GM18867 (cell line): ENCODE measurements around the gene OGFOD3.
"Not testable (repeated sequence)": the region's sequence is repeated elsewhere in the genome, so short reads cannot be mapped to it uniquely, and the experiment has no call there.

Experiments
- ATAC-seq: cut with Tn5 transposase; IDR thresholded peaks from one replicate; pipeline ENCODE4 v1.9.1; 2021; ENCODE audit warnings: mild to moderate bottlenecking, moderate library complexity; ENCODE audit not compliant: unreplicated experiment

The OGFOD3 gene

DNA sequence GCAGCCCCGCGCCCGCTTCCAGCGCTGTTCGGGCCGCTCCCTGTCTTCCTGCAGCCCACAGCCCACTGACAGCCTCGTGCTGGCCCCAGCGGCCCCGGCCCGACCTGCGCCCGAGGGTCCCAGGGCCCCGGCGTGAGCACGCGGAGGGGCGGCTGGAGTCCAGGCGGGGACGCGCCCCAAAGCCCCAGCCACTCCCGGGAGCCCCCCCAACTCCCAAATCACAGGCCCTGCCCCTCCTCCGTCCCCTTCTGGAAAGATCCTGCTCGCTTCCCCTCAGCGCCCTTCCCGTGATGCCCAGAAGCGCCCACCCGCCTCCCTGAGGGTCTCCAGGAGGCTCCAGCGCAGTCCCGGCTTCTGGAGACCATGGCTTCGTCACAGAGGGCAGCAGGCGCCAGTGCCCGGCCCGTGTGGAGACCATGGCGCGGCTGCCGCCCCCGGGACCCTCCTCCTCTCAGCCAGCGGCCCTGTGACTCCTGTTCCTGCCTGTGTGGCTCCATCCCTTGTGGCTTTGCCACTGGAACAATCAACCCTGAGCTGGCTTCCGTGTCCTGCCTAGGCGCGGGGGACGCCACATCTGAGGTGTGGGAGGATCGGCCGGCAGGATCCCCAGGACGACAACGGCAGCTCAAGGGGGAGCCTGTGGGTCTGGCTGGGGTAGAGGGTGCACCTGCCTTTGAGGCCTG, 42.9 kb downstream of the OGFOD3 start:
- no peak for ATAC-seq

DNA sequence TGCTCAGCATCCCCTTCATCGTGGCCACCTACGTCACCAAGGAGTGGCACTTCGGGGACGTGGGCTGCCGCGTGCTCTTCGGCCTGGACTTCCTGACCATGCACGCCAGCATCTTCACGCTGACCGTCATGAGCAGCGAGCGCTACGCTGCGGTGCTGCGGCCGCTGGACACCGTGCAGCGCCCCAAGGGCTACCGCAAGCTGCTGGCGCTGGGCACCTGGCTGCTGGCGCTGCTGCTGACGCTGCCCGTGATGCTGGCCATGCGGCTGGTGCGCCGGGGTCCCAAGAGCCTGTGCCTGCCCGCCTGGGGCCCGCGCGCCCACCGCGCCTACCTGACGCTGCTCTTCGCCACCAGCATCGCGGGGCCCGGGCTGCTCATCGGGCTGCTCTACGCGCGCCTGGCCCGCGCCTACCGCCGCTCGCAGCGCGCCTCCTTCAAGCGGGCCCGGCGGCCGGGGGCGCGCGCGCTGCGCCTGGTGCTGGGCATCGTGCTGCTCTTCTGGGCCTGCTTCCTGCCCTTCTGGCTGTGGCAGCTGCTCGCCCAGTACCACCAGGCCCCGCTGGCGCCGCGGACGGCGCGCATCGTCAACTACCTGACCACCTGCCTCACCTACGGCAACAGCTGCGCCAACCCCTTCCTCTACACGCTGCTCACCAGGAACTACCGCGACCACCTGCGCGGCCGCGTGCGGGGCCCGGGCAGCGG, 43.6 kb downstream of the OGFOD3 start:
- no peak for ATAC-seq

DNA sequence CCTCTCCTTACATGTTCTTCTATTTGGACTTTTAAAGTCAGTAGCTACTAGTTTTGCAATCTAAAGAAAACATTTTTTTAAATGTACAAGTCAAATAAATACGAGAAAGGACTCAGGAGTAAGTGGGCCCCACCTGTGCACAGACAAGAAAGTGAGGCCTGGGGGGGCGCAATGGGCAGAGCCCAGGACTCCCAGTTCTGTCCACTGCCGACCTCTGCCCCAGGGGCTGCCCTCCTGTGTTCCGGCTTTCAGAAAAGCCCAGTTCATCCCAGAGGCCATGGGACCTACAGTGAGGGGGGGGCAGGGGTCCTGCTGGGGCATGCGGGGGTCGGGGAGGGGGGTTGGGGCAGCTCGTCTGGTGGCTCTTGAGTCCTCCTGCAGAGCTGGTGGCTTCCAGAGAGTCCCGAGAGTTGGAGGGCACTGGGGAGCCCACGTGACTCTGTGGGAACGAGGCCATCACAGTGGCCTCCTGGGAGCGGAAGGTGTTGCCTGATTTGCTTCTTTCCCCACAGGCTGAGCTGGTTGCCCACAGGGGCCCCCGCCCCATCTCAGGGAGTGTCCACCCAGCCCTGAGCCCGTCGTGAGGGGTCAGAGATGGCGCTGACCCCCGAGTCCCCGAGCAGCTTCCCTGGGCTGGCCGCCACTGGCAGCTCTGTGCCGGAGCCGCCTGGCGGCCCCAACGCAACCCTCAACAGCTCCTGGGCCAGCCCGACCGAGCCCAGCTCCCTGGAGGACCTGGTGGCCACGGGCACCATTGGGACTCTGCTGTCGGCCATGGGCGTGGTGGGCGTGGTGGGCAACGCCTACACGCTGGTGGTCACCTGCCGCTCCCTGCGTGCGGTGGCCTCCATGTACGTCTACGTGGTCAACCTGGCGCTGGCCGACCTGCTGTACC, 44.4 kb downstream of the OGFOD3 start:
- no peak for ATAC-seq

DNA sequence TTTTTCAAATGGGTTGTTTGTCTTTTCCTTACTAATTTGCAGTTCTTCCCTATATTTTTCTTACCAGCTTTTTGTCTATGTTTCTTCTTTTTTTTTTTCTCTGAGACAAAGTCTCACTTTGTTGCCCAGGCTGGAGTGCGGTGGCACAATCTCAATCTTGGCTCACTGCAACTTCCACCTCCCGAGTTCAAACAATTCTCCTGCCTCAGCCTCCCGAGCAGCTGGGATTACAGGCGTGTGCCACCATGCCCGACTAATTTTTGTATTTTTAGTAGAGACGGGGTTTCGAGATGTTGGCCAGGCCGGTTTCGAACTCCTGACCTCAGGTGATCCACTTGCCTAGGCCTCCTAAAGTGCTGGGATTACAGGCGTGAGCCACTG, 45.3 kb downstream of the OGFOD3 start:
- ATAC-seq: not testable (repeated sequence)

DNA sequence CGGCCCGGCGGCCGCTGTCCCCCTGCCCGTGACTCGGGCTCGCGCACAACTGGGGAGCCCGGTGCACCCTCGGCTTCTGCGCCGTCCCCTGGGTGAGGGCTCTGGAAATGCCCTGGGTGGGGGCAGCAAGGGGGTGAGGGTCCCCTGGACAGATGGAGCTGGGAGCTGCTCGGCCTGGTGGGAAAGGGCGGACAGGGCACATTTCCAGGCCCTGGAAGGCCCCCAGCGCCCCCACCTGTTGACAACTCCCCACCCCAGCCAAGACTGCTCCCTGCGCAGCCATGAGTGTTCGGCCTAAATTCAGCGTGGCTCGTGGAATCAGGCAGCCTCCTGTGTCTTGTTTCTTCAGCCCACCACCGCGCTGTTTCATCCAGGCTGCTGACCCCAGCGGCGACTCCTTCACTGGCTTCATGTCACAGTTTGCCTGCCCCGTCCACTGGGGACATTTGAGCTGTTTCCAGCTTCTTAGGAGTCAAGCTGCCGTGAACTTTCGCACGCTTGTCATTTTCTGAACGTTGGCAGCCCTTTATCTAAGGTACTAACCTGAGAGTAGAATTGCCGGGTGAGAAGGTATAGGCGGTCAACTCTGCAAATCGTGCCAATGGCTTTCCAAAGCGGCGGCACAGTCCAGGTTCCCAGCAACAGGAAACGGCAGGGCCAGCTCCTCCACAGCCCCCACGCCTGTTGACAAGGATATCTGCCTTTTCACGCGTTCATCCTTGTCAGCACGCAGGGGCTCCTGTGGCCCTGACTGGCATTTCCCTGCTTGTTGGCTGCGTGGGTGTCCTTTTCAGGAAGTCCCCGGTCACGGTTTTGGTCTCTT, 45.9 kb downstream of the OGFOD3 start:
- no peak for ATAC-seq

DNA sequence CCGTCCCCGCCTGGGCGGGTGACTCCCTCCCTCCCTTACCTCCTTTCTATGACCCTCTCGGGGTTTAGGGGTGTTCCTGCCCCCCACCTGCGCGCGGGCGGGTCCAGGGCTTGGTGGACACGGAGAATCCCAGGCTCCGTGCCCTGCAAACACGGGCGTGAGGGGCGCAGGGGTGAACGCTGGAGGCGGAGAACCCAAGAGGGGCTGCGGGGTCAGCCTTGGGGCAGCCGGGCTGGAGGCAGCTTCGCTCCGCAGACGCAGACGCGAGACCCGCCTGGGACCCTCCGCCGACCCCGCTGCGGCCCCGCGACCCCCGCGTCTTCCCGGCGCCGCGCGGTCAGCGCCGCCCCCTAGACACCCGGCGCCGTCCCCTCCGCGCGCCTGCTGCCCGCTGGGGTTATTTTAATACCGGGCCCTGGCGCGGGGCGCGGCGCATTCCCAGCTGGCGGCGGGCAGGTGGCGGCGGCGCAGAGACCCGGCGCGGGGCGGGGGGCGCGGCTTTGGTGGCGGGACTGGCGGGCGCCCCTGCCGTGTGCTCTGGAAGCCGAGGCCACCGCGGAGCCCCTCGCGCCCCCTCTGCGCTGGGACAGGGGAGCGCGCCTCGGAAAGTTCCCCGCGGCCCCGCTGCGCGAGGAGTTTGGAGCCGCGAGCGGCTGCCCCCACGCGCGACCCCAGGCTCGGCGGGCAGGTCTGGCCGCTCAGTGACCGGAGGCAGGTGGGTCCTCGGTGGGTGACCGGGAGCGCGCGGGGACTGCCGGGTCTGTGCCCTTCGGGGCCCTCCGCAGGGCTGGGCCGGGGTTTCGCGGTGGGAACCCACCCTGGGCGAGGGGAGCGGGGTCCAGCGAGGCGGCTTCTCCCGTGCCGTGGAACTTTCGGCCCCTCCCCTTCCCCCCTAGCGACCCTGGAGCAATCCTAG, 46.8 kb downstream of the OGFOD3 start, which contains the start of gene UTS2R:
UTS2R (plus strand) TSS at position 433 of the 916 bp plus-strand sequence. CDS start 2,560 bp downstream, outside the sequence.
- ATAC-seq: no peak

DNA sequence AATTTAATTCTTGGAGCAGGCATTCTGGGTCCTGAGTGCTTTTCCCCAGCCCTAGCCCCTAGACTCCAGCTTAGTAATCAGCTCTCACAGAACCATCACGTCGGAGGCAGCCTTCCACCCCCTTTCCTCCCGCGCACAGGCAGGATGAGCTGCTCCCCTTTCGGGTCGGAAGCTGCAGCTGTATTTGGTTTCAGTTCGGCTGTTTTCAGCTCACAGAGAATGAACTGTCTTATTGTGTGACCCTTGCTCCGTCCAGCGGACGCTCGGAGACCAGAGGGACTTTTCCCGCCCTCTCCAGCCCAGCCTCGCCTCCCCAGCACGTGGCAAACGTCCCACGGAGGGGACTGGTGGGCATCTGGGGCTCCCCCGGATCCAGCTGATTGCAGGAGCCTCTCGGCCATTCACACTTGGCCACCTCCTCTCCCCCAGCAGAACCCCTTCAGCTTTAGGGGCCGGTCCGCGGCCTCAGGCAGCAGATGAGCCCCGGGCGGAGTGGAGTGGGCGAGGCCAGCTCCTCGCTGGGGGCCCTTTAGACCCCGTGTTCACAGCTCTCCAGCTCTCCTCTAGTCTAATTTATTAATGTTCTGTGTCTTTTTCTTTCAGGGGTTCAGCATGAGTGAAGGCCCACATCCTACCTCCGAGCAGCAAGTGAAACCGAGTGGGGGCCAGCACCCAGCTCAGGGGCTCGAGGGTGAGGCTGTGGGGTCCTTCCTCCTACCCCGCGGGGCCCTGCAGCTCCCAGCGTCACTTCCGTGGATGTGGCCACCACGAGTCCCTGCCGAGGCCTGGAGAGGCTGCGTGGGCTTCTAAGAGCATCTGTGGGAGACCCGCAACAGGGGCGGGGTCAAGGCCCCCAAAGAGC, 47.7 kb downstream of the OGFOD3 start:
- peak; percentile 65 for ATAC-seq

DNA sequence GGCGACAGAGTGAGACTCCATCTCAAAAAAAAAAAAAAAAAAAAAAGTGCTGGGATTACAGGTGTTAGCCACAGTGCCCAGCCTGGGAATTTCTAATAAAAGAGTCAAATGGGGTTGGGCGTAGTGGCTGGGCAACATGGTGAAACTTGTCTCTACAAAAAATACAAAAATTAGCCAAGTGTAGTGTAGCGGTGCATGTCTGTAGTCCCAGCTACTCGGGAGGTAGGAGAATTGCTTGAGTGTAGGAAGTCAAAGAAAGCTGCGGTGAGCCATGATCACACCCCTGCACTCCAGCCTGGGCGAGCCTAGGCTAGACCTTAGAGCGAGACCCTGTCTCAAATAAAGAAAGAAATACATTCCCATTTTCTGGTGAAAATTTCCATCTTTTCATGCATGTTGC, 49.2 kb downstream of the OGFOD3 start:
- no peak for ATAC-seq

DNA sequence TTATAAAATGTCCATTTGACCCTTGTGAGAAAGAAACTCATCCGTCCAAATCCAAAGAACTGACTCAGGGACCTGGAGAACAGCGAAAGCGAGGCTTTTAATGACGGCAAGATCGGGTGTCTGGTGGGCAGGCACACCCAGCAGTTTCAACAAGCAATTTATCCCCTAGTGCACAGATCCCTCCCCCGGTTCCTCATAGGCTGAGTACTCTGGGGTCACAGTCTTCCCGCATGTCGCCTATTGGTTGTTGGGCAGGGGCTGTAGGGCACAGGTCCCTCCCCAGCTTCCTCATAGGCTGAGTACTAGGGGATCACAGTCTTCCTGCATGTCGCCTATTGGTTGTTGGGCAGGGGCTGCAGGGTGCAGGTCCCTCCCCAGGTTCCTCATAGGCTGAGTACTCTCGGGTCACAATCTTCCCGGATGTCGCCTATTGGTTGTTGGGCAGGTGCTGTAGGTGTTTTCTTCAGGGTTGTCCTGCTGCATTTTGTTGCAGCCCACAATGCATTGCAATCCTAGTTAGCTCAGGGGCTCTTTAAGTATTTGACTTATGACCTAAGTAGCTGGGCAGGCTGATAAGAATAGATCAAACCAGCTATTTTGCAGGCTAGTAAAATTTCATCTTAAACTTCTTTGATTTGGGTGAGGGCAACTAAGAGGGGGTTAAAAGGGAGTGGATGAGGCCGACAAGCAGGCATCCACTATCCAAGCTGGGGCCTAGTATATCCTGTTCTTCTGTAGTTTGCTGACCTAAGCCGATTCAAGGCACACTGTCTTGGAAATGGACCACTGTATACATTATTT, 50.5 kb downstream of the OGFOD3 start:
- ATAC-seq: no peak

DNA sequence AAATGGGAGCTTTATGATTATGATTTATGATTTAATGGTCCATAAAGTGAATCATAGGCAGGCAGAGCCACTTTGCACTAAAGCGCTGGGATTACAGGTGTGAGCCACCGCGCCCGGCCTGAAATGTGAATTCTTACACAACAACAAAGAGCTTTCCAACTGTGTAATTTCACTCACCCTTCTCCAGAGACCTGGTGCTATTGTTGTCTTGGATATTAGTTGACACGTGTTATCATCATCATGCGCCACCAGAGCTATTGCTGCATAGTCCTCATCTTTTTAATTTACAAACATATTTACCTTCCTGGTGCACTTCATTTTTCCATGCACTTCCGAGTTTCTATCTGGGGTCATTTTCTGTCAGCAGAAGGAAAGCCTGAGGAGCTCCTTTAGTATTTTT, 51.6 kb downstream of the OGFOD3 start:
- ATAC-seq: no peak

DNA sequence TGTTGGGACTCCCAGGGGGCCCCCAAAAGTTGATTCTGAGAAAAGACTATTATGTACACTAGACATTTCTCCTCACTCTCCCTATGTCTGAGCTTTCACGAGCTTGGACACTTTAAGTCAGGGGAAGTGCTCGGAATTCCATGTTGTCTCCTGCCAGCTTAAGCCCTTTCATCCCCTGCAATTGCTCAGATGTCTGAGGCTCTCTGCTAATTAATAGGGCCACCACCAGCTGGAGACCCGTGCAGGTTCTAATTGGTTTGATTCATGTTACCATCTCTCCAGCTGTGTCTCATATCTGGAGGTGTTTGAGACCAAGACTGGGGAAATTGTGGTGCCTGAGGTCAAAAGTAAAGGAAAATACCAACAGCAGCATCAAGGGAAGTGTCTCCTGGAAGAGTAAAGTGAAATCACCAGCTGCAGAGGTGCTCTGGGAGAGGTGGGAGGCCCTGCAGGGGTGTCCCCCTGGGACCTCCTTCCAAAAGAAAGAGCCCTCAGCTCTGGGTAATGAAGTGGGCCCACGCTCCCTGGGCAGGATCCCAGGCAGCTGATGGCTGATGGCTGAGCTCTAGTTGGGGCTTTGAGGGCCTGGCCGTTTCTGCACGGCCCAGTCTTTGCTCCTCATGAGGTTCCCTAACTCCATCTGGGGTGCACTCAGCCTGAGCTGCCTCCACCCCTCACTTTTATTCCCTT, 52.6 kb downstream of the OGFOD3 start:
- no peak for ATAC-seq

DNA sequence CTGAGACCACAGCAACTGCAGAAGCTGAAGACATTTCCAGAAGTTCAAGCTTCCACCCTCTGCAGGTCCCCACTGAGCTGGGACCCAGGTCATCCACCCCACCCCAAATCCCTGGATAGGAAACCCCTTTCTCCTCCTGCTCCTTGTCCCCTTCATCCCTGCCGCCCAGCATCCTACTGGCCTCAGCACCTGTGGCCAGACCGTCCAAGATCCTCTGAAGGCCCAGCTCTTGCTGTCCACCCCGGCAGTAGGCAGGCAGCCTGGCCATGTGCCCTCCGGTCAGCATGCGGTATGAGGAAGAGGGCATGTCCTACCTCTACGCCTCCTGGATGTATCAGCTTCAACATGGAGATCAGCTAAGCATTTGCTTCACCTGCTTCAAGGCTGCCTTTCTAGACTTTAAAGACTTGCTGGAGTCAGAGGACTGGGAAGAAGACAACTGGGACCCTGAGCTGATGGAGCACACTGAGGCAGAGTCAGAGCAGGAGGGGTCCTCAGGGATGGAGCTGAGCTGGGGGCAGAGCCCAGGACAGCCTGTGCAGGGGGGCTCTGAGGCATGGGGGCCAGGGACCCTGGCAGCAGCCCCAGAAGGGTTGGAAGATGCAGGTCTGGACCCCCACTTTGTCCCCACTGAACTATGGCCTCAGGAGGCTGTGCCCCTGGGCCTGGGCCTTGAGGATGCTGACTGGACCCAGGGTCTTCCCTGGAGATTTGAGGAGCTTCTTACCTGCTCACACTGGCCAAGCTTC, 56.3 kb downstream of the OGFOD3 start:
- no peak for ATAC-seq

DNA sequence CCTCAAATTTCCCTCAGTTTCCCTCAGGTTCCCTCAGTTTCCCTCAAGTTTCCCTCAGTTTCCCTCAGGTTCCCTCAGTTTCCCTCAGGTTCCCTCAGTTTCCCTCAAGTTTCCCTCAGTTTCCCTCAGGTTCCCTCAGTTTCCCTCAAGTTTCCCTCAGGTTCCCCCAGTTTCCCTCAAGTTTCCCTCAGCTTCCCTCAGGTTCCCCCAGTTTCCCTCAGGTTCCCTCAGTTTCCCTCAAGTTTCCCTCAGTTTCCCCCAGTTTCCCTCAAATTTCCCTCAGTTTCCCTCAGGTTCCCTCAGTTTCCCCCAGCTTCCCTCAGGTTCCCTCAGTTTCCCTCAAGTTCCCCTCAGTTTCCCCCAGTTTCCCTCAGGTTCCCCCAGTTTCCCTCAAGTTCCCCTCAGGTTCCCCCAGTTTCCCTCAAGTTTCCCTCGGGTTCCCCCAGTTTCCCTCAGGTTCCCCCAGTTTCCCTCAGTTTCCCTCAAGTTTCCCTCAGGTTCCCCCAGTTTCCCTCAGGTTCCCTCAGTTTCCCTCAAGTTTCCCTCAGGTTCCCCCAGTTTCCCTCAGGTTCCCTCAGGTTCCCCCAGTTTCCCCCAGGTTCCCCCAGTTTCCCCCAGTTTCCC, 58.8 kb downstream of the OGFOD3 start:
- ATAC-seq: not testable (repeated sequence)

DNA sequence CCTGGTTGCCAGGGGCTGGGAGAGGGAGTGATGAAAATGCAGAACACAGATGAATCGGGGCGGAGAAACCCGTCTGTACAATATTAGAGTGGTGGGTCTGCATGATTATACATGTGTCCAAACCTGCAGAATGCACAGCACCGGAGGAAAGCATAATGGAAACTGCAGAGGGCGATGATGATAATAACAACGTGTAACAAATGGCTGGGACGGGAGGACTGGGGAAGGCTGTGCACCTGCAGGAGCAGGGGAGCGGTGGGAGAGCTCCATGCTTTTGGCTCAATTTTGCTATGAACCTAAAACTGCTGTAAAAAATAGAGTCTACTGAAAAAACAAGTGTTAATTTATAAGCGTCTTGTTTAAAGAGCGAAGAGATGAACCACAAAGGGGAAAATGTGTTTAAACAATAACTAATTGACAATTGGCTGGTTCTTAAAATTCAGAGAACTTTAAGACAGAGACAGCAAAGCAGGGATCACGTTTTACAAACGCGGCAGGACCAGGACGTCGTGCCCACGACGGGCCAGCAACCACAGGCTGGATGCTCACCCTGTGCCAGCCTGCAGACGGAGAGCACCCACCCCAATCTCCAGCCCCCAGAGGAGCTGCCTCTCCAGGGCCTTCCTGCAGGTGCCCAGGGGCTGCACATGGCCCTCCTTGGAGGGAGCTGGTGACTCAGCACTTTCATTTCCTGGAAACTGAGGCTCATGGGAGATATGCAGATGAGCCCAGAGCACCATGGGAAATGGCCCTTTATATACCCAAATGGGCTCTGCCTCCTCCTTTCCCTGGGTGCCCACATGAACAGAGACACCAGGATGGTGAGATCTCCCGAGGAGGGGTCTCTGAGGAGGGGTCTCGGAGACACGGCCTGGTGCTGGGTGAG, 59.7 kb downstream of the OGFOD3 start, which contains the start of gene TEX19:
TEX19 (plus strand) TSS at position 783 of the 886 bp plus-strand sequence. CDS start 2,904 bp downstream, outside the sequence.
- ATAC-seq: no peak

DNA sequence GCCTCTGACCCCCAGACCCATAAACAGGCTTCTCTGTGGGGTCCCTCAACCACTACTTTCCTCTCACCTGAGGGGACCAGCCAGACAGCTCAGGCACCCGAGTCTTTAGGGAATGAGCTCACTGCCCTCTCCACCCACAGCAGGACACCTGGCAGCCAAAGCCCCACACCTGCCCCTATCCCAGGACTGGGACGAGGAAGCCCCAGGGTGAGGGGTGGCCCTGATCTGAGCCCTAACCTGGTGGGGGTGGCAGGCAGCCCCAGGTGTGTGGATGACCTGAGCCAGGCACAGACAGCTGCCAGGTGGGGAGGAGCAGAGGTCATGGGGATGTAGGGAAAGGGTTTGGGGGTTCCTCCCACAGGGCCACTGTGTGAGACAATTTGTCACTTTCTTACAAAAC, 61.0 kb downstream of the OGFOD3 start:
- no peak for ATAC-seq
